ENCODE results near the gene SARS2. TPM values are rescaled to one million over a fixed set of nuclear protein-coding genes. Genes with fewer than 3 reads are reported as not detected.

SARS2 gene
- total RNA-seq, 1 experiment from 2014 or later = 57.4 TPM

GRCh38 chr19:38867171-38867780, 63.3 kb downstream of the SARS2 start:
- TF ChIP-seq CTCF (conservative IDR thresholded peaks at IDR 0.05) = no peak
- no peak overlapping the region for H3K4ac ChIP-seq (ENCODE audit: low read depth, low read length)
- no peaks in the 10 kb centered on the region for H4K20me1 ChIP-seq (ENCODE audit: control insufficient read depth, insufficient read depth, insufficient read length)
- Mint-ChIP-seq H3K27me3 (ENCODE audit: low read depth) (peaks cover 12% of the 10 kb centered on the region), H3K36me3 (ENCODE audit: insufficient read depth in 1 of 3, low read depth in 3 of 3) (no peaks in the 10 kb centered on the region; a peak in 1 of 7 replicates), H3K9me3 (no peaks in the 10 kb centered on the region), H3K4me1 (peaks cover 14 to 19% of the 10 kb centered on the region in 2 experiments), H3K4me3 (no peak overlapping the region), H3K27ac (no peak overlapping the region)
- no peak overlapping the region for H4K5ac ChIP-seq (ENCODE audit: insufficient read length, low read depth, low read length)
- no peak overlapping the region for H2BK120ac ChIP-seq (ENCODE audit: low read depth, low read length, poor library complexity, severe bottlenecking)
- H2BK5ac ChIP-seq (ENCODE audit: insufficient read length, low read length) = no peak overlapping the region
- no peak overlapping the region for H2AK5ac ChIP-seq (ENCODE audit: insufficient read length, low read length)
- H3K4me1 ChIP-seq (ENCODE audit: insufficient read depth, low read length) = no peaks in the 10 kb centered on the region; the same call in 1 of the 2 replicates
- no peak overlapping the region for H2BK15ac ChIP-seq (ENCODE audit: low read depth, low read length)
- H3K79me2 ChIP-seq (ENCODE audit: insufficient read depth, low read length) = no peaks in the 10 kb centered on the region
- H3K9ac ChIP-seq (ENCODE audit: extremely low read depth, insufficient read length, low read length) = no peak overlapping the region
- no peak for DNase-seq
- H4K91ac ChIP-seq (ENCODE audit: insufficient read length, low read depth, low read length) = no peak overlapping the region
- no peak overlapping the region for H3K14ac ChIP-seq (ENCODE audit: insufficient read depth, low read length)
- H3K56ac ChIP-seq (ENCODE audit: insufficient read length, low read depth, low read length) = no peak overlapping the region
- no peak overlapping the region for H3K18ac ChIP-seq (ENCODE audit: insufficient read length, low read depth, low read length)
- H3K23ac ChIP-seq (ENCODE audit: insufficient read length, low read depth, low read length) = no peak overlapping the region
- H2BK12ac ChIP-seq (ENCODE audit: insufficient read length, low read depth, low read length) = no peak overlapping the region
- no peaks in the 10 kb centered on the region for H3K23me2 ChIP-seq (ENCODE audit: insufficient read length, low read depth, low read length, poor library complexity, severe bottlenecking)
- no peaks in the 10 kb centered on the region for H3K79me1 ChIP-seq (ENCODE audit: insufficient read depth, low read depth, low read length, poor library complexity, severe bottlenecking)
- H3K4me2 ChIP-seq (ENCODE audit: insufficient read depth, insufficient read length, low read length) = no peak overlapping the region
- H2BK20ac ChIP-seq (ENCODE audit: low read depth, low read length, poor library complexity, severe bottlenecking) = no peak overlapping the region
- no peaks in the 10 kb centered on the region for H3K9me3 ChIP-seq (ENCODE audit: control insufficient read depth, low read depth, low read length)
- WGBS (ENCODE audit: extremely low coverage, insufficient read length, low lambda C conversion rate) = no CpG with 5 or more reads among the region's 10 CpGs
- H3K27me3 ChIP-seq (ENCODE audit: insufficient read depth, low read length) = no peaks in the 10 kb centered on the region; the same call in 1 of the 2 replicates
- H2AFZ ChIP-seq (ENCODE audit: low read length) = no peak overlapping the region
- H3T11ph ChIP-seq (ENCODE audit: low read length) = no peak overlapping the region
- no peak overlapping the region for H4K8ac ChIP-seq (replicated peaks; ENCODE audit: insufficient read length, low read depth, low read length)
- H3K27ac ChIP-seq (ENCODE audit: insufficient read length, low read depth, low read length) = no peak overlapping the region

Other genes with a start within 250 kb of the SARS2 start
- 10.3 and 10.5 TPM in 2 replicates for gene CAPN12, start 186.3 kb downstream of the SARS2 start, total RNA-seq (2021)
- gene LGALS7, start 157.2 kb downstream of the SARS2 start, total RNA-seq (2021) = 0.92 TPM in 1 of 2 replicates, not detected in the other
- gene LGALS7B, start 141.6 kb downstream of the SARS2 start, total RNA-seq (2021) = 0.90 and 1.4 TPM in 2 replicates
- 0.37 and 0.68 TPM in 2 replicates for gene LGALS4, start 117.8 kb downstream of the SARS2 start, total RNA-seq (2021)
- 141 and 145 TPM in 2 replicates for gene ECH1, start 99.0 kb downstream of the SARS2 start, total RNA-seq (2021)
- 704 and 710 TPM in 2 replicates for gene HNRNPL, start 80.8 kb downstream of the SARS2 start, total RNA-seq (2021)
- gene RINL, start 52.5 kb downstream of the SARS2 start, total RNA-seq (2021) = 6.4 and 7.3 TPM in 2 replicates
- gene SIRT2, start 31.1 kb downstream of the SARS2 start, total RNA-seq (2021) = 8.4 and 9.2 TPM in 2 replicates
- 33.8 and 36.7 TPM in 2 replicates for gene NFKBIB, start 30.8 kb downstream of the SARS2 start, total RNA-seq (2021)
- 0.99 and 1.3 TPM in 2 replicates for gene CCER2, start 18.6 kb downstream of the SARS2 start, total RNA-seq (2021)
- 81.3 and 82.4 TPM in 2 replicates for gene MRPS12, start 181 bp upstream of the SARS2 start, total RNA-seq (2021)
- 25.5 and 25.9 TPM in 2 replicates for gene FBXO17, start 45.0 kb upstream of the SARS2 start, total RNA-seq (2021)
- 14.5 and 16.7 TPM in 2 replicates for gene FBXO27, start 101.8 kb upstream of the SARS2 start, total RNA-seq (2021)
- gene ACP7, start 153.6 kb upstream of the SARS2 start, total RNA-seq (2021) = 0.15 and 0.18 TPM in 2 replicates
- 62.6 and 63.1 TPM in 2 replicates for gene PAK4, start 195.0 kb upstream of the SARS2 start, total RNA-seq (2021)